Kidney capillary endothelial cell (primary cell): ENCODE data around the gene ELL.

ENCODE experiments used
- DNase-seq: peaks from one replicate; pipeline ENCODE4 v3.0.0-alpha.2; 2018; ENCODE audit warnings: low spot score

ELL gene

GRCh38 chr19:18397242-18398202 is 124.3 kb downstream of the ELL start, which contains the start of gene LRRC25:
Gene LRRC25 (minus strand): TSS chr19:18397622. CDS start chr19:18396963, 659 bp downstream.
- DNase-seq = no peak

- no peak for DNase-seq
Measured at GRCh38 chr19:18396471-18397241, 125.2 kb downstream of the ELL start.

DNA sequence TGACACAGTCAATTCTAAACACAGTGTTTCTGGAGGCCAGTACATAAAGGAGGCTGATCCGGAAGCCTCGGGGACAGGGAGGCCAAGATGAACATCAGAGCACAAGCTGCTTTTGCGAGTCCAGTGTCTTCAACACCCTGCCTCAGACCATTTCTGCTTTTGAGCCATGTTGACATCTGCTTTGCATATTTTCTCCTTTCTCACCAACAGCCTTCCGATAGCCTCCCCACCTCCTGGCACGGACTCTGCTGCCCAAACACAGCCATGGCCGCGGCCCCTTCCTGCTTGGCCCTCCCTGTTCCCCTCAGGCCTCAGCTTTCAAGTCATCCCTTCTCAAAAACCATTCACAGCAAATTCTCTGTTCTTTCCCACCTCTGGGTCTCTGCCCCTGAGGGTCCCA is 128.0 kb downstream of the ELL start:
- no peak for DNase-seq

- DNase-seq = no peak
Measured at GRCh38 chr19:18392926-18393325, 128.9 kb downstream of the ELL start.
